PC-9 (cell line): ENCODE data around the gene ADSL.

Experiments
- EZH2 ChIP-seq: fragments of 200-600 bp; sonication (generic); IDR thresholded peaks from 2 replicates; pipeline ENCODE4 v1.8.0; 2017; ENCODE audit warnings: antibody characterized with exemption, low read depth
- TF ChIP-seq, protein P1 (sequence below): fragments of 200-600 bp; sonication (generic); conservative IDR thresholded peaks from 2 replicates; pipeline ENCODE4 v1.6.1; 2017; ENCODE audit warnings: mixed run types, antibody characterized with exemption, mild to moderate bottlenecking, moderate library complexity

DNA sequence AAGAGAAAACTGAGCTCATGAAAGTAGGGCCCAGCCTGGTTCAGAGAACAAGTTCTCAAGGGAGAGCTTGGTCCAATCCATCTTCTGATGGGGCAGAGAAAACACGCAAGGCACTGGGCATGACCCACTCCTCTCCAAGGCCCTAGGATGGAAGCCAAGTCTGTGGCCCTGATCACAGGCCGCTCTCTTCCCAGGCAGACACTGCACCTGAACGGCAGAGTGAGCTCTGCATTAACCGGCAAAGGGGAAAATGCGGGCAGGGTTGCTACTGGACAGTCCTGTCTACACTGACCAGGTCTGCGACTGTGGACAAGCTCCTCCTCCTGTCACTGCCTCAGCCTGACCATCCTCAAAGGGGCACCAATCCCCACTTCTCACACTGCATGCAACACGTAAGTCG is 73.4 kb downstream of the ADSL start:
- no peak for TF ChIP-seq EZH2
- TF ChIP-seq, protein P1, sequence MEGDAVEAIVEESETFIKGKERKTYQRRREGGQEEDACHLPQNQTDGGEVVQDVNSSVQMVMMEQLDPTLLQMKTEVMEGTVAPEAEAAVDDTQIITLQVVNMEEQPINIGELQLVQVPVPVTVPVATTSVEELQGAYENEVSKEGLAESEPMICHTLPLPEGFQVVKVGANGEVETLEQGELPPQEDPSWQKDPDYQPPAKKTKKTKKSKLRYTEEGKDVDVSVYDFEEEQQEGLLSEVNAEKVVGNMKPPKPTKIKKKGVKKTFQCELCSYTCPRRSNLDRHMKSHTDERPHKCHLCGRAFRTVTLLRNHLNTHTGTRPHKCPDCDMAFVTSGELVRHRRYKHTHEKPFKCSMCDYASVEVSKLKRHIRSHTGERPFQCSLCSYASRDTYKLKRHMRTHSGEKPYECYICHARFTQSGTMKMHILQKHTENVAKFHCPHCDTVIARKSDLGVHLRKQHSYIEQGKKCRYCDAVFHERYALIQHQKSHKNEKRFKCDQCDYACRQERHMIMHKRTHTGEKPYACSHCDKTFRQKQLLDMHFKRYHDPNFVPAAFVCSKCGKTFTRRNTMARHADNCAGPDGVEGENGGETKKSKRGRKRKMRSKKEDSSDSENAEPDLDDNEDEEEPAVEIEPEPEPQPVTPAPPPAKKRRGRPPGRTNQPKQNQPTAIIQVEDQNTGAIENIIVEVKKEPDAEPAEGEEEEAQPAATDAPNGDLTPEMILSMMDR = no peak
